Inflammatory macrophage treated with lipopolysaccharide for 1 hour (primary cell): Measurements from ENCODE around the gene P4HB.

Source experiments
- DNase-seq, 2 donors: peaks; one replicate each; pipeline ENCODE4 v3.0.0-alpha.2; 2020 to 2022

P4HB gene

GRCh38 chr17:81895400-81895799 is 35.1 kb upstream of the P4HB start:
- no peak for DNase-seq

GRCh38 chr17:81891303-81891552 is 30.9 kb upstream of the P4HB start:
- no peak for DNase-seq

- peak in 1 of 2 donors; percentile 42 for DNase-seq
Measured at GRCh38 chr17:81890447-81891302, 30.3 kb upstream of the P4HB start.

GRCh38 chr17:81889602-81890001 is 29.3 kb upstream of the P4HB start:
- DNase-seq = no peak

GRCh38 chr17:81888988-81889595 is 28.8 kb upstream of the P4HB start:
- DNase-seq = no peak

- DNase-seq = no peak
Measured at GRCh38 chr17:81888105-81888987, 28.0 kb upstream of the P4HB start.

- DNase-seq = no peak
Measured at GRCh38 chr17:81885869-81886548, 25.7 kb upstream of the P4HB start.

- DNase-seq = no peak
Measured at GRCh38 chr17:81885454-81885853, 25.1 kb upstream of the P4HB start.

GRCh38 chr17:81884968-81885367 is 24.6 kb upstream of the P4HB start:
- DNase-seq = no peak

GRCh38 chr17:81884520-81884919 is 24.2 kb upstream of the P4HB start:
- no peak for DNase-seq

GRCh38 chr17:81879121-81879520 is 18.8 kb upstream of the P4HB start:
- no peak for DNase-seq

GRCh38 chr17:81878294-81878693 is 18.0 kb upstream of the P4HB start:
- no peak for DNase-seq

GRCh38 chr17:81877569-81877968 is 17.2 kb upstream of the P4HB start:
- no peak for DNase-seq

- peak; percentile 90 to 97 for DNase-seq
Measured at GRCh38 chr17:81871387-81872230, 11.3 kb upstream of the P4HB start.

- DNase-seq = no peak
Measured at GRCh38 chr17:81870981-81871386, 10.6 kb upstream of the P4HB start, which contains the start of gene ARHGDIA. ARHGDIA (minus strand) TSS chr17:81871337; CDS start chr17:81869930, 1,407 bp downstream.

- peak; percentile 34 to 53 for DNase-seq
Measured at GRCh38 chr17:81870131-81870980, 10.0 kb upstream of the P4HB start.

GRCh38 chr17:81869221-81870130 is 9.1 kb upstream of the P4HB start:
- DNase-seq = no peak

- DNase-seq = no peak
Measured at GRCh38 chr17:81868674-81869220, 8.4 kb upstream of the P4HB start.

- DNase-seq = no peak
Measured at GRCh38 chr17:81867991-81868673, 7.8 kb upstream of the P4HB start.
